GM12875 (cell line): ENCODE data around the gene SNED1.

Experiments
- H3K4me3 ChIP-seq: one replicate; pipeline ENCODE4 v1.5.1; 2011; ENCODE audit warnings: low read depth, low read length, control low read depth
- CTCF ChIP-seq: IDR thresholded peaks from 2 replicates; pipeline ENCODE4 v1.5.1; 2011; ENCODE audit warnings: low read depth, mild to moderate bottlenecking, control low read depth, inconsistent platforms, low read length, moderate library complexity, borderline replicate concordance; ENCODE audit not compliant: insufficient read depth

Gene SNED1

GRCh38 chr2:240957656-240958365 is 40.6 kb upstream of the SNED1 start:
- no peak for TF ChIP-seq CTCF

GRCh38 chr2:240958366-240959213 is 39.8 kb upstream of the SNED1 start:
- TF ChIP-seq CTCF = no peak
- no peak overlapping the region for H3K4me3 ChIP-seq

More at GRCh38 chr2:240957656-240958365, 40.6 kb upstream of the SNED1 start:
- no peak overlapping the region for H3K4me3 ChIP-seq

GRCh38 chr2:240959214-240959940 is 39.0 kb upstream of the SNED1 start:
- TF ChIP-seq CTCF = no peak
- H3K4me3 ChIP-seq = no peak overlapping the region

- TF ChIP-seq CTCF = no peak
- no peak overlapping the region for H3K4me3 ChIP-seq
Observed at GRCh38 chr2:240959941-240960308, 38.5 kb upstream of the SNED1 start.

- H3K4me3 ChIP-seq = no peak overlapping the region
- TF ChIP-seq CTCF = no peak
Observed at GRCh38 chr2:240960309-240960970, 38.0 kb upstream of the SNED1 start.

GRCh38 chr2:240960971-240961876 is 37.2 kb upstream of the SNED1 start:
- TF ChIP-seq CTCF = no peak
- no peak overlapping the region for H3K4me3 ChIP-seq
